Neural cell (in vitro differentiated cells): ENCODE results near the gene GOSR1. TPM values are rescaled to one million over a fixed set of nuclear protein-coding genes. Genes with fewer than 3 reads are reported as not detected.
"Not testable (repeated sequence)": the region's sequence is repeated elsewhere in the genome, so short reads cannot be mapped to it uniquely, and the experiment has no call there.

Source experiments
- H2AFZ ChIP-seq: fragments of 200-600, 300-800 bp; sonication (generic), shearing (Covaris generic); 2 replicates; pipeline ENCODE4 v1.6.0; 2014; ENCODE audit warnings: low read depth, mild to moderate bottlenecking, antibody characterized with exemption, low read length, moderate library complexity
- H3F3A ChIP-seq: fragments of 200-600 bp; shearing (Covaris generic); 2 replicates; pipeline ENCODE4 v1.6.1; 2016; ENCODE audit warnings: mild to moderate bottlenecking, moderate library complexity, mixed read lengths, antibody characterized with exemption, low read length; ENCODE audit not compliant: insufficient read depth, poor library complexity, severe bottlenecking
- H3K27ac ChIP-seq: fragments of 200-600, 300-800 bp; sonication (generic), shearing (Covaris generic); 2 replicates; pipeline ENCODE4 v1.5.1; 2014; ENCODE audit warnings: mild to moderate bottlenecking, low read length, moderate library complexity
- H3K27me3 ChIP-seq: fragments of 300-800, 200-600 bp; sonication (generic), shearing (Covaris generic); 2 replicates; pipeline ENCODE4 v1.6.0; 2014; ENCODE audit warnings: mild to moderate bottlenecking, low read depth, low read length, moderate library complexity; ENCODE audit not compliant: insufficient read depth
- H3K36me3 ChIP-seq: fragments of 300-800, 200-600 bp; sonication (generic), shearing (Covaris generic); 2 replicates; pipeline ENCODE4 v1.5.1; 2014; ENCODE audit warnings: mild to moderate bottlenecking, antibody characterized with exemption, low read length, moderate library complexity; ENCODE audit not compliant: insufficient read depth
- H3K4me2 ChIP-seq: fragments of 300-800, 200-600 bp; sonication (generic), shearing (Covaris generic); 2 replicates; pipeline ENCODE4 v1.6.0; 2014; ENCODE audit warnings: mild to moderate bottlenecking, low read length
- H3K4me3 ChIP-seq: fragments of 300-800, 200-600 bp; sonication (generic), shearing (Covaris generic); 2 replicates; pipeline ENCODE4 v1.5.1; 2014; ENCODE audit warnings: mild to moderate bottlenecking, low read length, moderate library complexity
- H3K79me2 ChIP-seq: fragments of 200-600 bp; shearing (Covaris generic); replicated peaks from 2 replicates; pipeline ENCODE4 v1.6.0; 2014; ENCODE audit warnings: mild to moderate bottlenecking, low read length, moderate library complexity; ENCODE audit not compliant: insufficient read depth
- H3K9ac ChIP-seq: fragments of 300-800, 200-600 bp; sonication (generic), shearing (Covaris generic); 2 replicates; pipeline ENCODE4 v1.6.1; 2016; ENCODE audit warnings: mild to moderate bottlenecking, low read length, mixed read lengths
- H3K9me2 ChIP-seq: fragments of 200-600 bp; shearing (Covaris generic); 2 replicates; pipeline ENCODE4 v1.6.1; 2016; ENCODE audit warnings: mild to moderate bottlenecking, low read length, mixed read lengths; ENCODE audit not compliant: insufficient read depth
- H3K9me3 ChIP-seq: fragments of 200-600, 300-800 bp; sonication (generic), shearing (Covaris generic); 2 replicates; pipeline ENCODE4 v1.6.1; 2016; ENCODE audit warnings: mild to moderate bottlenecking, mixed run types, low read length, moderate library complexity, mixed read lengths
- H4K20me1 ChIP-seq: fragments of 200-600 bp; shearing (Covaris generic); 2 replicates; pipeline ENCODE4 v1.6.1; 2016; ENCODE audit warnings: mild to moderate bottlenecking, mixed run types; ENCODE audit not compliant: insufficient read depth
- EP300 ChIP-seq: fragments of 450-650 bp; conservative IDR thresholded peaks from 2 replicates; pipeline ENCODE4 v1.6.1; 2014; ENCODE audit warnings: antibody characterized with exemption, mild to moderate bottlenecking, moderate library complexity; ENCODE audit not compliant: poor library complexity, severe bottlenecking
- EZH2 ChIP-seq: fragments of 200-600, 300-800 bp; shearing (Covaris generic), sonication (generic); IDR thresholded peaks from 2 replicates; pipeline ENCODE4 v1.6.1; 2014; ENCODE audit warnings: antibody characterized with exemption, low read length, borderline replicate concordance, mild to moderate bottlenecking; ENCODE audit not compliant: insufficient read depth, poor library complexity, severe bottlenecking
- MXI1 ChIP-seq: fragments of 450-650 bp; conservative IDR thresholded peaks from 2 replicates; pipeline ENCODE4 v1.6.1; 2014; ENCODE audit warnings: antibody characterized with exemption, mild to moderate bottlenecking; ENCODE audit not compliant: poor library complexity, severe bottlenecking
- POLR2AphosphoS5 ChIP-seq: IDR thresholded peaks from 2 replicates; pipeline ENCODE4 v1.6.1; 2012
- RAD21 ChIP-seq: fragments of 450-650 bp; conservative IDR thresholded peaks from 2 replicates; pipeline ENCODE4 v1.6.1; 2014; ENCODE audit warnings: antibody characterized with exemption, mild to moderate bottlenecking, moderate library complexity
- SMC3 ChIP-seq: fragments of 450-650 bp; conservative IDR thresholded peaks from 2 replicates; pipeline ENCODE4 v1.6.1; 2014; ENCODE audit warnings: antibody characterized with exemption, mild to moderate bottlenecking, moderate library complexity; ENCODE audit not compliant: poor library complexity
- TAF1 ChIP-seq: IDR thresholded peaks from 2 replicates; pipeline ENCODE4 v1.6.1; 2012; ENCODE audit warnings: low read depth
- polyA plus RNA-seq: library from polyadenylated mRNA; depleted of rRNA; stranded (reverse); fragments of >200 nt; gene quantifications from 2 replicates; pipeline ENCODE4 v1.2.3, GENCODE V29; 2014
- TF ChIP-seq, protein P1 (sequence below): fragments of 450-650 bp; IDR thresholded peaks from 2 replicates; pipeline ENCODE4 v1.5.1; 2014; ENCODE audit warnings: antibody characterized with exemption, mild to moderate bottlenecking, moderate library complexity; ENCODE audit not compliant: poor library complexity, severe bottlenecking
- TF ChIP-seq, protein P2 (sequence below): IDR thresholded peaks from 2 replicates; pipeline ENCODE4 v1.6.1; 2012; ENCODE audit warnings: borderline replicate concordance

The GOSR1 gene
- polyA plus RNA-seq, 1 donor from 2014 or later: 20.1 TPM

DNA sequence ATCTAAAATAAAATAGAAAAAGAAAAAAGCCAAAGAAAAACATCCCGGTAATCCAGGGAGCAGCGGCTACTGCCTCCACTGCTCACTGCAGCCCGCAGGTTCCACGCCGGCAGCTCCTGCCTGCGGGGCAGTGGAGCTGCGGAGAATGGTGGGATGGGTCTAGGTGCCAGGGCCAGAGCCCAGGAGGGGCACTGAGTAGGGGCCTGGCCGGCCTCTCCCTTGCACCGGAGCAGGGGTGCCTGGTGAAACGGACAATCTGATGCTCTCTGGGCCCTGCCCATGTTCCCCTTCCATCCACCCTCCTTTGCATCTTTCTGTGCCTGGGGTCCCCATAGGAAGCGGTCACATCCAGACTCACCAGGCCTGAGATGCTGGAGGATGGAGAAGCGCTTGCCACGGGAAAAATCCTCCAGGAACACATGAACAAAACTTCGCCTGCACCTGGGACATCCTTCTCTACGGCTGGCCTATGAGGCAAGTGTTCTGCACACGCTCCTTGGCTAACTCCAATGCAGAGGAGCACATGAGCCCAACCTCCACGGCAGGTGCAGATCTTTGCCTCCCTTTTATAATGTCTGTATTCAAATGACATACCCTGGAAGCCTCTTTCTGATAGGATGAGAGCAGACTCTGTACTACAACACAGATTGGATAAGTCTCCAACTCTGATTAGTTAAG lies 98.6 kb downstream of the GOSR1 start:
- H3K4me3 ChIP-seq: not testable (repeated sequence)

DNA sequence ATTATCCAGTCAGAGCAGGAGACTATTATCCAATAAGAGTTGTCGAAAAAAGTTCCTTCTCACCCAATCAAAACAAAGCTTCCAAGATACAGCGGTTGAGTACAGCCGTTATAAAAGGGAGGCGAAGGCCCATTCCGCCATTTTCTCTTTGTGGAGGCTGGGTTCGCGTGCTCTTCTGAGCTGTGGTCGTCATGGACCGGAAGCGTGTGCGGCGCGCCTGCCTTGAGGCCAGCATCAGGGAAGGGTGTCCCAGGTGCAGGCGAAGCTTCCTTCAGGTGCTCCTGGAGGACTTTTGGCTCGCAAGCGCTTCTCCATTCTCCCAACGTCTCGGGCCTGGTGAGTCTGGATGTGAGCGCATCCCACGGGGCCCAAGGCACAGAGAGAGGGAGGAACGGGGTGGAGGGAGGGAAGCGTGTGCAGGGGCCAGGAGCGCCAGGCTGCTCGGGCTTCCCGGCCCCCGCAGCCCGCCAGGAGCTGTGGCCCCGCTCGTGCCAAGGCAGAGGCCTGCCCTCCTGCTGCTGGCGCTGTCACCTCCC lies 99.2 kb downstream of the GOSR1 start:
- no peak for TF ChIP-seq EP300
- TF ChIP-seq EZH2: no peak
- no peak for TF ChIP-seq TAF1
- TF ChIP-seq RAD21: no peak
- TF ChIP-seq MXI1: no peak
- no peak for TF ChIP-seq SMC3
- no peak for TF ChIP-seq POLR2AphosphoS5
- TF ChIP-seq, protein P1, sequence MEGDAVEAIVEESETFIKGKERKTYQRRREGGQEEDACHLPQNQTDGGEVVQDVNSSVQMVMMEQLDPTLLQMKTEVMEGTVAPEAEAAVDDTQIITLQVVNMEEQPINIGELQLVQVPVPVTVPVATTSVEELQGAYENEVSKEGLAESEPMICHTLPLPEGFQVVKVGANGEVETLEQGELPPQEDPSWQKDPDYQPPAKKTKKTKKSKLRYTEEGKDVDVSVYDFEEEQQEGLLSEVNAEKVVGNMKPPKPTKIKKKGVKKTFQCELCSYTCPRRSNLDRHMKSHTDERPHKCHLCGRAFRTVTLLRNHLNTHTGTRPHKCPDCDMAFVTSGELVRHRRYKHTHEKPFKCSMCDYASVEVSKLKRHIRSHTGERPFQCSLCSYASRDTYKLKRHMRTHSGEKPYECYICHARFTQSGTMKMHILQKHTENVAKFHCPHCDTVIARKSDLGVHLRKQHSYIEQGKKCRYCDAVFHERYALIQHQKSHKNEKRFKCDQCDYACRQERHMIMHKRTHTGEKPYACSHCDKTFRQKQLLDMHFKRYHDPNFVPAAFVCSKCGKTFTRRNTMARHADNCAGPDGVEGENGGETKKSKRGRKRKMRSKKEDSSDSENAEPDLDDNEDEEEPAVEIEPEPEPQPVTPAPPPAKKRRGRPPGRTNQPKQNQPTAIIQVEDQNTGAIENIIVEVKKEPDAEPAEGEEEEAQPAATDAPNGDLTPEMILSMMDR: no peak
- TF ChIP-seq, protein P2, sequence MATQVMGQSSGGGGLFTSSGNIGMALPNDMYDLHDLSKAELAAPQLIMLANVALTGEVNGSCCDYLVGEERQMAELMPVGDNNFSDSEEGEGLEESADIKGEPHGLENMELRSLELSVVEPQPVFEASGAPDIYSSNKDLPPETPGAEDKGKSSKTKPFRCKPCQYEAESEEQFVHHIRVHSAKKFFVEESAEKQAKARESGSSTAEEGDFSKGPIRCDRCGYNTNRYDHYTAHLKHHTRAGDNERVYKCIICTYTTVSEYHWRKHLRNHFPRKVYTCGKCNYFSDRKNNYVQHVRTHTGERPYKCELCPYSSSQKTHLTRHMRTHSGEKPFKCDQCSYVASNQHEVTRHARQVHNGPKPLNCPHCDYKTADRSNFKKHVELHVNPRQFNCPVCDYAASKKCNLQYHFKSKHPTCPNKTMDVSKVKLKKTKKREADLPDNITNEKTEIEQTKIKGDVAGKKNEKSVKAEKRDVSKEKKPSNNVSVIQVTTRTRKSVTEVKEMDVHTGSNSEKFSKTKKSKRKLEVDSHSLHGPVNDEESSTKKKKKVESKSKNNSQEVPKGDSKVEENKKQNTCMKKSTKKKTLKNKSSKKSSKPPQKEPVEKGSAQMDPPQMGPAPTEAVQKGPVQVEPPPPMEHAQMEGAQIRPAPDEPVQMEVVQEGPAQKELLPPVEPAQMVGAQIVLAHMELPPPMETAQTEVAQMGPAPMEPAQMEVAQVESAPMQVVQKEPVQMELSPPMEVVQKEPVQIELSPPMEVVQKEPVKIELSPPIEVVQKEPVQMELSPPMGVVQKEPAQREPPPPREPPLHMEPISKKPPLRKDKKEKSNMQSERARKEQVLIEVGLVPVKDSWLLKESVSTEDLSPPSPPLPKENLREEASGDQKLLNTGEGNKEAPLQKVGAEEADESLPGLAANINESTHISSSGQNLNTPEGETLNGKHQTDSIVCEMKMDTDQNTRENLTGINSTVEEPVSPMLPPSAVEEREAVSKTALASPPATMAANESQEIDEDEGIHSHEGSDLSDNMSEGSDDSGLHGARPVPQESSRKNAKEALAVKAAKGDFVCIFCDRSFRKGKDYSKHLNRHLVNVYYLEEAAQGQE: no peak
- no peaks in the 10 kb centered on the region for H3K9me2 ChIP-seq
- H3K36me3 ChIP-seq: no peaks in the 10 kb centered on the region
- no peaks in the 10 kb centered on the region for H4K20me1 ChIP-seq
- H3K4me3 ChIP-seq: no peak overlapping the region
- no peak overlapping the region for H3K9ac ChIP-seq
- H3K4me2 ChIP-seq: no peak overlapping the region
- H3K9me3 ChIP-seq: no peaks in the 10 kb centered on the region
- no peak overlapping the region for H2AFZ ChIP-seq
- H3K27me3 ChIP-seq: no peaks in the 10 kb centered on the region
- H3K79me2 ChIP-seq: no peaks in the 10 kb centered on the region
- H3K27ac ChIP-seq: no peak overlapping the region
- H3F3A ChIP-seq: no peaks in the 10 kb centered on the region

More for the DNA sequence above, 98.6 kb downstream of the GOSR1 start:
- not testable (repeated sequence) for H3K27ac ChIP-seq, H3K4me2 ChIP-seq, H3K9ac ChIP-seq, H2AFZ ChIP-seq, H3K9me2 ChIP-seq, H4K20me1 ChIP-seq, H3F3A ChIP-seq, H3K27me3 ChIP-seq, H3K36me3 ChIP-seq, H3K79me2 ChIP-seq, H3K9me3 ChIP-seq

Other genes with a start within 250 kb of the GOSR1 start
- gene SLC6A4, start 241.7 kb upstream of the GOSR1 start, polyA plus RNA-seq: 1.1 TPM in 2 replicates
- gene BLMH, start 185.5 kb upstream of the GOSR1 start, polyA plus RNA-seq: 44.3 and 53.7 TPM in 2 replicates
- not detected in 2 replicates for gene TMIGD1, start 143.4 kb upstream of the GOSR1 start, polyA plus RNA-seq
- gene CPD, start 98.5 kb upstream of the GOSR1 start, polyA plus RNA-seq: 14.1 and 14.3 TPM in 2 replicates